Activated CD4-positive, alpha-beta memory T cell treated with anti-CD3 and anti-CD28 coated beads for 36 hours (primary cell): ENCODE results near the gene NT5M. TPM values are rescaled to one million over a fixed set of nuclear protein-coding genes. Genes with fewer than 3 reads are reported as not detected.

Experiments used
- CTCF ChIA-PET: fragments of 350-600 bp; sonication (Branson Sonifier 250); formaldehyde crosslinking; loops from one replicate; lab custom pipeline; 2021; ENCODE audit warnings: antibody characterized with exemption, inconsistent platforms; lab: Charles Lee
- POLR2A ChIA-PET: fragments of 350-600 bp; sonication (Branson Sonifier 250); formaldehyde crosslinking; loops from one replicate; lab custom pipeline; 2021; ENCODE audit warnings: antibody characterized with exemption; lab: Charles Lee
- DNase-seq: peaks from one replicate; pipeline ENCODE4 v3.0.0-alpha.2; 2020
- H3K27ac Mint-ChIP-seq: one replicate; pipeline ENCODE4 v1.8.0; 2021; ENCODE audit warnings: mixed read lengths
- H3K27me3 Mint-ChIP-seq: one replicate; pipeline ENCODE4 v1.8.0; 2021; ENCODE audit warnings: mixed read lengths
- H3K36me3 Mint-ChIP-seq: one replicate; pipeline ENCODE4 v1.8.0; 2021; ENCODE audit warnings: mixed read lengths
- H3K4me1 Mint-ChIP-seq: one replicate; pipeline ENCODE4 v1.8.0; 2021; ENCODE audit warnings: low read depth, mixed read lengths
- H3K4me3 Mint-ChIP-seq: one replicate; pipeline ENCODE4 v1.8.0; 2021; ENCODE audit warnings: mild to moderate bottlenecking, mixed read lengths
- H3K9me3 Mint-ChIP-seq: one replicate; pipeline ENCODE4 v1.8.0; 2021; ENCODE audit warnings: mixed read lengths
- intact Hi-C: fragments of 100-400 bp; cut with micrococcal nuclease; formaldehyde crosslinking; loops from one replicate; pipeline ENCODE4 v1.15.1; 2023
- total RNA-seq, 2 experiments: library from RNA; stranded (reverse); gene quantifications; one replicate each; pipeline ENCODE4 v1.2.3, GENCODE V29; 2021

The NT5M gene
- total RNA-seq, 2 experiments from 2014 or later = 8.5 to 9.3 TPM

- no peaks in the 10 kb centered on the region for H3K27me3 Mint-ChIP-seq
- H3K27ac Mint-ChIP-seq = no peak overlapping the region
- H3K36me3 Mint-ChIP-seq = no peaks in the 10 kb centered on the region
- no peaks in the 10 kb centered on the region for H3K4me1 Mint-ChIP-seq
- intact Hi-C loops = no loop called here
- no peaks in the 10 kb centered on the region for H3K9me3 Mint-ChIP-seq
- H3K4me3 Mint-ChIP-seq = no peak overlapping the region
- ChIA-PET POLR2A (no interaction called here), CTCF (interaction anchor here (1.3 kb wide), 1 partner anchor 296 kb away, joined by 3 read pairs; no protein-coding TSS in a partner anchor)
- no peak for DNase-seq
Observed at GRCh38 chr17:17345686-17346427, 42.7 kb downstream of the NT5M start.

DNA sequence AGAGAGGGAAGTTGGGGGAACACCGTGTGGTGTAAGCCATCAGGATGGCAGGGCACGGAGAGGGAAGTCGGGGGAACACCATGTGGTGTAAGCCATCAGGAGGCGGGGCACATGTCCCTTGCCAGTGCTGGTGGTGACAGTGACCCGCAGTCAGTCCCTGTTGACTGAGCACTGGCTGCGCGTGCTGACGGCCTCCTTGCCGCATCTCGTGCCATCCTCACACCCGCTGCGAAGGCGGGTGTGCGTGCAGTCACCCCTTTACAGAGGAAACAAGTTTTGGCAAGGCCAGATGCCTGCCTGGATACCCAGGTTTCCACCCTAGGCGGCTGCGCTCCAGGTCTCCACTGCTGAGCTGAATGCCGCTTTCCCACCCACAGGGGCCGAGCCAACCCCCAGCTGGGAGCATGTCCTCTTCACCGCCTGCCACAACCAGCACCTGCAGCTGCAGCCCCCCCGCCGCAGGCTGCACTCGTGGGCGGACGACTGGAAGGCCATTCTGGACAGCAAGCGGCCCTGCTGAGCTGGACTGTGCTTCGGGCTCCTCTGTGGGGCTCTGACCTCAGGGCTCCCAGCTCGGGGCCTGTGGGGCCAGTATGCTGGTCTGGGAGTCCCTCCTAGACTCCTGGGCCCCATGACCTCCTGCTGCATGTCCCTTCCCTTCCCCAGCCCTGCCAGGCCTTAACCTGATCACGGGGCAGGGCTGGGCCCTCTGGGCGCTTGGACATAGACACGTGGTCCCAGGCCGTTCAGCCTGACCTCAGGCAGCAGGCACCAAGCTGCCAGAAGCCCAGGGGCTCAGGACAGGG lies 43.5 kb downstream of the NT5M start:
- intact Hi-C loops = no loop called here
- no peak overlapping the region for H3K27ac Mint-ChIP-seq
- DNase-seq = no peak
- no peaks in the 10 kb centered on the region for H3K4me1 Mint-ChIP-seq
- ChIA-PET POLR2A (no interaction called here), CTCF (interaction anchor here (2.8 kb wide), 1 partner anchor 296 kb away, joined by 13 read pairs; no protein-coding TSS in a partner anchor)
- H3K27me3 Mint-ChIP-seq = no peaks in the 10 kb centered on the region
- no peaks in the 10 kb centered on the region for H3K36me3 Mint-ChIP-seq
- H3K4me3 Mint-ChIP-seq = no peak overlapping the region
- H3K9me3 Mint-ChIP-seq = no peaks in the 10 kb centered on the region

GRCh38 chr17:17347234-17347955 lies 44.2 kb downstream of the NT5M start:
- Mint-ChIP-seq H3K36me3 (no peaks in the 10 kb centered on the region), H3K27ac (no peak overlapping the region), H3K9me3 (no peaks in the 10 kb centered on the region), H3K27me3 (no peaks in the 10 kb centered on the region), H3K4me1 (no peaks in the 10 kb centered on the region), H3K4me3 (no peak overlapping the region)
- ChIA-PET POLR2A (no interaction called here), CTCF (interaction anchor here (2.8 kb wide), 1 partner anchor 295 kb away, joined by 13 read pairs; no protein-coding TSS in a partner anchor)
- DNase-seq = no peak
- intact Hi-C loops = no loop called here

GRCh38 chr17:17347956-17348871 lies 45.0 kb downstream of the NT5M start:
- ChIA-PET CTCF (interaction anchor here (0.6 to 2.8 kb wide), 2 partner anchors 184 to 294 kb away, joined by 3 to 13 read pairs; no protein-coding TSS in a partner anchor), POLR2A (no interaction called here)
- Mint-ChIP-seq H3K4me3 (no peak overlapping the region), H3K27me3 (no peaks in the 10 kb centered on the region), H3K4me1 (no peaks in the 10 kb centered on the region), H3K36me3 (no peaks in the 10 kb centered on the region), H3K9me3 (no peaks in the 10 kb centered on the region), H3K27ac (no peak overlapping the region)
- intact Hi-C loops = no loop called here
- no peak for DNase-seq

- Mint-ChIP-seq H3K9me3 (no peaks in the 10 kb centered on the region), H3K4me3 (no peak overlapping the region), H3K27ac (no peak overlapping the region), H3K27me3 (no peaks in the 10 kb centered on the region), H3K4me1 (no peaks in the 10 kb centered on the region), H3K36me3 (no peaks in the 10 kb centered on the region)
- POLR2A ChIA-PET = no interaction called here
- DNase-seq = no peak
- CTCF ChIA-PET = interaction anchor here (1.3 to 2.8 kb wide), 2 partner anchors 91 to 293 kb away, joined by 3 to 13 read pairs; no protein-coding TSS in a partner anchor
- intact Hi-C loops = no loop called here
Observed at GRCh38 chr17:17348872-17349723, 45.9 kb downstream of the NT5M start.

DNA sequence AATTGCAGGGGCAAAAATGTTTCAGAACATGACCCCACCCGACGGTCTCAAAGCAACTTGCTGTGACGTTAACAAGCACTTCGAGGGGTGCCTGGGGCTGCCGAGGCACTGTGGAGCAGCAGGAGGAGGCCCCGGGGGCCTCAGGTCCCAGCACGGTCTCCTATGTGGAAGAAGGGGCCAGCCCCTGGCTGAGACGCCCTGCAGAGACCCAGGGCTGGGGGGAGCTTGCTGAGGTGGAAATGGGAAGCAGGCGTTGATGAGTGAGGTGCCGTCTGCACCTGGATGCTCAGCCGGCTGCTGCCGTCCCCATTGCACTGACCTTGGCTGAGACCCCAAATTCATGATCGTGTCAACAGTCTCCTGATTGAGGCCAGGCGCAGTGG lies 46.5 kb downstream of the NT5M start:
- CTCF ChIA-PET = interaction anchor here (1.3 kb wide), 1 partner anchor 91 kb away, joined by 3 read pairs; no protein-coding TSS in a partner anchor
- POLR2A ChIA-PET = no interaction called here
- no peak overlapping the region for H3K27ac Mint-ChIP-seq
- no peak for DNase-seq
- peaks cover under 1% of the 10 kb centered on the region for H3K4me1 Mint-ChIP-seq
- no peaks in the 10 kb centered on the region for H3K9me3 Mint-ChIP-seq
- H3K36me3 Mint-ChIP-seq = no peaks in the 10 kb centered on the region
- H3K4me3 Mint-ChIP-seq = no peak overlapping the region
- H3K27me3 Mint-ChIP-seq = no peaks in the 10 kb centered on the region
- intact Hi-C loops = no loop called here

- CTCF ChIA-PET = interaction anchor here (1.4 kb wide), 1 partner anchor 58 kb away, joined by 3 read pairs; no protein-coding TSS in a partner anchor
Observed at GRCh38 chr17:17350491-17351355, 47.5 kb downstream of the NT5M start.

DNA sequence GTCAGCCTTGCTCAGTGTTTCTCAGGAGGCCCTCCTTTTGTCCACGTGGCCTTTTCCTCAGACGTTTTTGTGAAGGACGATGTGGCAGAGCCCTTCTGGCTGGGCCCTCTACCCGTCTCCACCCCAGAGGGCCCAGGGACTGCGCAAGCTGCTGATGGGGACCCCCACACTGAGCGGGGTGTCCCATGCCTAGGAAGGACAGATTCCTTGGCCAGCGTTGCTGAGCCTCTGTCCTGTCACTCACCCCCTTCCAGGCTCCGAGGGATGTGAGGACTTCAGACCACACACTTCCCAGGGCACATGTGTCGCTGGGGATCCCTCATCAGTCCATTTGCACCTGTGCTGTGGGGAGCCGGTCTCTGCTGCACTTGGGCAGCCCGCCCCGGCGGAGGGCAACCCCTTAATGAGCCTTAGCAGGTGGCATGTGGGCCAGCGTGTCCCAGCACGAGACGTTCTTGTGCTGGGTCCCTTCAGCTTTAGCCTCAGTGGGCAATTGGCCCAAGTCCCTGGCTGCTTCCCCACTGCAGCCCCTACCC lies 48.3 kb downstream of the NT5M start:
- H3K36me3 Mint-ChIP-seq = no peaks in the 10 kb centered on the region
- no peak overlapping the region for H3K27ac Mint-ChIP-seq
- H3K9me3 Mint-ChIP-seq = no peaks in the 10 kb centered on the region
- H3K27me3 Mint-ChIP-seq = no peaks in the 10 kb centered on the region
- no peak overlapping the region for H3K4me3 Mint-ChIP-seq
- peaks cover 2% of the 10 kb centered on the region for H3K4me1 Mint-ChIP-seq
- ChIA-PET CTCF (interaction anchor here (1.4 to 6.5 kb wide), 3 partner anchors 57 to 290 kb away, joined by 3 to 110 read pairs (median 10); no protein-coding TSS in a partner anchor), POLR2A (no interaction called here)
- no peak for DNase-seq
- intact Hi-C loops = no loop called here

More at GRCh38 chr17:17350491-17351355, 47.5 kb downstream of the NT5M start:
- Mint-ChIP-seq H3K27me3 (no peaks in the 10 kb centered on the region), H3K36me3 (no peaks in the 10 kb centered on the region), H3K27ac (no peak overlapping the region), H3K4me3 (no peak overlapping the region), H3K9me3 (no peaks in the 10 kb centered on the region), H3K4me1 (peaks cover 2% of the 10 kb centered on the region)
- POLR2A ChIA-PET = no interaction called here
- intact Hi-C loops = no loop called here
- no peak for DNase-seq

GRCh38 chr17:17351901-17352781 lies 49.0 kb downstream of the NT5M start:
- POLR2A ChIA-PET = no interaction called here
- intact Hi-C loops = no loop called here
- H3K27ac Mint-ChIP-seq = no peak overlapping the region

More at GRCh38 chr17:17351901-17352781, 49.0 kb downstream of the NT5M start:
- CTCF ChIA-PET = interaction anchor here (0.6 to 6.5 kb wide), 7 partner anchors 8 to 290 kb away, joined by 3 to 110 read pairs (median 3); partner anchors contain the start of gene COPS3
- H3K27me3 Mint-ChIP-seq = no peaks in the 10 kb centered on the region
- H3K9me3 Mint-ChIP-seq = no peaks in the 10 kb centered on the region
- H3K4me3 Mint-ChIP-seq = no peak overlapping the region
- no peak for DNase-seq
- H3K4me1 Mint-ChIP-seq = peaks cover 2% of the 10 kb centered on the region
- H3K36me3 Mint-ChIP-seq = no peaks in the 10 kb centered on the region
